ENCODE results near the gene MAD2L1. TPM values are rescaled to one million over a fixed set of nuclear protein-coding genes. Genes with fewer than 3 reads are reported as not detected.

The MAD2L1 gene
- total RNA-seq, 4 donors from 2014 or later = 1.8 to 20.3 (median 13.1) TPM

DNA sequence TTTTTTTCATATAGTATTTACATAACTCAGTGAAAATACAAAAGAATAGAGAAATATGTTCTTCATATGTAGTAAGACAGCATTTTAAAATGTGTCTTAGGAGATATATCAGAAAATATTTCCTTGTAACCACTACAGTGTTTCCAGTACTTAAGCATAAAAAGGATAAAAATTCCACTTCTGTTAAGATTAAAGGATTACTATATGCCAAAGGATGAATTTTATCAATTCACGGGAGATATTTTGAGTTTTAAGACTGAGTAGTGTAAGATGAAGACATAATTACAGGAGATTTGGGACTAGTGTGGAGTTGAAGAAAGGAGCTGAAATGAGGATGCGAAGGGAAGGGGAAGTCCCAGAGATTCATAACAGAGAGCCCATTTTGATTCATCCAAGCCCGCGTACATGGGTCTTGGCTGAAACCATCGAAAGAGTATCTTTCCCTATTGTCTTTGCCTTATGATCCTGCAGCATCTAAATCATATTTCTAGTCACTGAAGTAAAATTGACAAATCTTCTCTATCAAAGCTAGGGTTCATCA lies 58.7 kb downstream of the MAD2L1 start:
- no peaks in the 10 kb centered on the region for H3K9me3 ChIP-seq
- no peak overlapping the region for H3K27ac ChIP-seq
- H3K4me1 ChIP-seq = no peaks in the 10 kb centered on the region
- no peaks in the 10 kb centered on the region for H3K36me3 ChIP-seq
- 56 to 68% methylated on average over 5 of the region's 5 CpGs for WGBS, 2 donors
- H3K27me3 ChIP-seq = no peaks in the 10 kb centered on the region
- no peak for TF ChIP-seq POLR2A (IDR thresholded peaks at IDR 0.05)
- TF ChIP-seq, protein P1, sequence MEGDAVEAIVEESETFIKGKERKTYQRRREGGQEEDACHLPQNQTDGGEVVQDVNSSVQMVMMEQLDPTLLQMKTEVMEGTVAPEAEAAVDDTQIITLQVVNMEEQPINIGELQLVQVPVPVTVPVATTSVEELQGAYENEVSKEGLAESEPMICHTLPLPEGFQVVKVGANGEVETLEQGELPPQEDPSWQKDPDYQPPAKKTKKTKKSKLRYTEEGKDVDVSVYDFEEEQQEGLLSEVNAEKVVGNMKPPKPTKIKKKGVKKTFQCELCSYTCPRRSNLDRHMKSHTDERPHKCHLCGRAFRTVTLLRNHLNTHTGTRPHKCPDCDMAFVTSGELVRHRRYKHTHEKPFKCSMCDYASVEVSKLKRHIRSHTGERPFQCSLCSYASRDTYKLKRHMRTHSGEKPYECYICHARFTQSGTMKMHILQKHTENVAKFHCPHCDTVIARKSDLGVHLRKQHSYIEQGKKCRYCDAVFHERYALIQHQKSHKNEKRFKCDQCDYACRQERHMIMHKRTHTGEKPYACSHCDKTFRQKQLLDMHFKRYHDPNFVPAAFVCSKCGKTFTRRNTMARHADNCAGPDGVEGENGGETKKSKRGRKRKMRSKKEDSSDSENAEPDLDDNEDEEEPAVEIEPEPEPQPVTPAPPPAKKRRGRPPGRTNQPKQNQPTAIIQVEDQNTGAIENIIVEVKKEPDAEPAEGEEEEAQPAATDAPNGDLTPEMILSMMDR (IDR thresholded peaks at IDR 0.05) = no peak
- no peak overlapping the region for H3K4me3 ChIP-seq
- no peak for DNase-seq
- intact Hi-C loops (cut with DNase I) = no loop called here

DNA sequence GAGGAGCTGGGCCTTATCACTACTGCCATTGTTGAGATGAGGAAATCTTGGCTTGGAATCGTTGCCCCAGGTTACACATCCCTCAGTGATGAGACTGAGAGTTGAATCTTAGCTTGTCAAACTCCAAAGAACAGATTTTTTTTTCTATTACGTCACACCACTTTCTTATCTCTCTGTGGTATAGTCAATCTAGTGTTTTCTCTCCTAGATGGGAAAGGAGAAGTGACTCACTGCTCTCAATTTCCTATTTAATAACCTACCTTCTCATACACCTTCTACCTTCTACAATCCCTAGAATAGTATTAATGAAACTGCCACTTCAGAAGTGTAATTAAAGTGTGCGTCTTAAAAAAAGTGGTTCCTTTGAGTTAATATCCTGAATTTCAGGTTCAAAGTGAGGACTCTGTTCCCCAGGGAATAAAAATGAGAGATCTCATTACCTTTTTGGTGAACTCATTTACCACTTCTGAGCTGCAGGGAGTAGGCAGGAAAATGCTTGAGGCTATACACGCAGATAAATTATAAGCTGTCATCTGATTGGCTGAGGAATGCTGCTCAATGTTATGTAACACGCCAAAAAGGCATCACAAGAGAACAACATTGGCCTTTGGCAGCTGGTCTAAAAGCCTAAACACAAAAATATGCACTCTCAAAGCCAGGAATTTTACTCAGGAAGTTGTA lies 59.3 kb downstream of the MAD2L1 start:
- no peak overlapping the region for H3K4me3 ChIP-seq
- H3K9me3 ChIP-seq = no peaks in the 10 kb centered on the region
- H3K4me1 ChIP-seq = no peaks in the 10 kb centered on the region
- no peak for DNase-seq
- 14 to 23% methylated on average over 5 of the region's 5 CpGs for WGBS, 2 donors
- TF ChIP-seq POLR2A (IDR thresholded peaks at IDR 0.05) = no peak
- TF ChIP-seq, protein P1 (IDR thresholded peaks at IDR 0.05) = no peak
- H3K36me3 ChIP-seq = no peaks in the 10 kb centered on the region
- no peak overlapping the region for H3K27ac ChIP-seq
- H3K27me3 ChIP-seq = no peaks in the 10 kb centered on the region
- intact Hi-C loops (cut with DNase I) = no loop called here

All from esophagus squamous epithelium (tissue), 5 donors.